Measurements from ENCODE around the gene ANXA2R. TPM values are rescaled to one million over a fixed set of nuclear protein-coding genes. Genes with fewer than 3 reads are reported as not detected.
A peak's percentile ranks its signal among the peaks of the same experiment; 100 is the strongest.

ANXA2R gene
- total and polyA plus RNA-seq, 2 of the 13 experiments (the other 11 are each of a cell fraction or from before 2014, with no cell fraction given) = 0.95 to 1.3 TPM

- TF ChIP-seq ZFP36L2 (CRISPR knock-in tag; IDR thresholded peaks at IDR 0.05) = no peak
- TF ChIP-seq ZNF788 (CRISPR knock-in tag; IDR thresholded peaks at IDR 0.05; ENCODE audit: borderline replicate concordance) = no peak
- no peak for TF ChIP-seq JUND (CRISPR knock-in tag; IDR thresholded peaks at IDR 0.05)
- no peak for TF ChIP-seq ZNF75D (CRISPR knock-in tag; IDR thresholded peaks at IDR 0.05; ENCODE audit: borderline replicate concordance)
- no peak for TF ChIP-seq PLSCR1 (CRISPR knock-in tag; IDR thresholded peaks at IDR 0.05; ENCODE audit: borderline replicate concordance)
- no peak for TF ChIP-seq NFYC (CRISPR knock-in tag; IDR thresholded peaks at IDR 0.05)
- TF ChIP-seq KDM3A (CRISPR knock-in tag; IDR thresholded peaks at IDR 0.05; ENCODE audit: low read depth) = no peak
- TF ChIP-seq RNF2 (conservative IDR thresholded peaks at IDR 0.05; ENCODE audit: low read depth) = peak; percentile 47; the same call in 1 of the 2 replicates
- no peak for TF ChIP-seq ZNF451 (CRISPR knock-in tag; IDR thresholded peaks at IDR 0.05)
- no peak for TF ChIP-seq GTF2F1 (IDR thresholded peaks at IDR 0.05; ENCODE audit: low read length)
- TF ChIP-seq ZNF83 (CRISPR knock-in tag; IDR thresholded peaks at IDR 0.05; ENCODE audit: borderline replicate concordance) = no peak
- TF ChIP-seq HOXD1 (CRISPR knock-in tag; IDR thresholded peaks at IDR 0.05) = no peak
- 0 out of 2 replicates have a peak, but pooled peaks have one; percentile 30 for TF ChIP-seq CHCHD3 (CRISPR knock-in tag; IDR thresholded peaks at IDR 0.05)
- no peak for TF ChIP-seq ZNF136 (CRISPR knock-in tag; IDR thresholded peaks at IDR 0.05; ENCODE audit: low read depth)
- no peak for TF ChIP-seq ZFP62 (CRISPR knock-in tag; IDR thresholded peaks at IDR 0.05)
- no peak for TF ChIP-seq ZNF10 (CRISPR knock-in tag; IDR thresholded peaks at IDR 0.05; ENCODE audit: borderline replicate concordance, low read depth)
- TF ChIP-seq ZNF800 (CRISPR knock-in tag; IDR thresholded peaks at IDR 0.05) = 0 out of 2 replicates have a peak, but pooled peaks have one; percentile 10
- TF ChIP-seq ZNF337 (CRISPR knock-in tag; IDR thresholded peaks at IDR 0.05; ENCODE audit: borderline replicate concordance, low read depth) = no peak
- no peak for TF ChIP-seq ZNF382 (CRISPR knock-in tag; IDR thresholded peaks at IDR 0.05; ENCODE audit: borderline replicate concordance)
- no peak for TF ChIP-seq GATAD1 (CRISPR knock-in tag; IDR thresholded peaks at IDR 0.05)
- 0 out of 2 replicates have a peak, but pooled peaks have one; percentile 2 for TF ChIP-seq ATF3 (CRISPR knock-in tag; IDR thresholded peaks at IDR 0.05)
- no peak for TF ChIP-seq ZC3H4 (CRISPR knock-in tag; IDR thresholded peaks at IDR 0.05; ENCODE audit: borderline replicate concordance)
- no peak for TF ChIP-seq NAIF1 (CRISPR knock-in tag; IDR thresholded peaks at IDR 0.05; ENCODE audit: borderline replicate concordance)
- TF ChIP-seq SIN3B (IDR thresholded peaks at IDR 0.05; ENCODE audit: low read length) = no peak
- TF ChIP-seq FOXA1 (IDR thresholded peaks at IDR 0.05) = no peak
- no peak for TF ChIP-seq FOXA1 (CRISPR knock-in tag; IDR thresholded peaks at IDR 0.05)
- no peak for TF ChIP-seq ZNF260 (CRISPR knock-in tag; IDR thresholded peaks at IDR 0.05; ENCODE audit: borderline replicate concordance, low read depth)
- TF ChIP-seq HMG20A (CRISPR knock-in tag; IDR thresholded peaks at IDR 0.05; ENCODE audit: borderline replicate concordance) = no peak
- TF ChIP-seq ZNF557 (CRISPR knock-in tag; IDR thresholded peaks at IDR 0.05) = no peak
- no peak for TF ChIP-seq MYNN (CRISPR knock-in tag; IDR thresholded peaks at IDR 0.05; ENCODE audit: low read depth)
- TF ChIP-seq ZNF768 (CRISPR knock-in tag; IDR thresholded peaks at IDR 0.05) = no peak; the same call in 1 of the 2 replicates
Observed at GRCh38 chr5:43042626-43043399, 2.7 kb upstream of the ANXA2R start (continued).
